H1 (cell line): ENCODE results near the gene TMEM222. TPM values are rescaled to one million over a fixed set of nuclear protein-coding genes. Genes with fewer than 3 reads are reported as not detected.

Experiments used
- polyA plus RNA-seq, 7 experiments: library from polyadenylated mRNA; depleted of rRNA in 3 of 7; stranded (reverse) in 5 of 7; unstranded in 2 of 7; fragments of >200 nt in 5 of 7; fragments of 200-250 nt in 2 of 7; gene quantifications; 1 replicate in 5 of 7; 2 replicates in 1 of 7; 4 replicates in 1 of 7; pipeline versions ENCODE4 v1.2.1 to v1.2.3, GENCODE V29; 2011 to 2013; ENCODE audit warnings: missing spikeins in 2 of 7, mixed read lengths in 2 of 7
- total RNA-seq: library from RNA; stranded (reverse); fragmentation: NEBNext Ultra II Directional; extraction: Animal tissue kit (Norgen Biotek cat#: 25700); gene quantifications from 2 replicates; pipeline ENCODE4 v1.2.1, GENCODE V29; 2021
- TF ChIP-seq, protein P1 (sequence below): fragments of 300-600 bp; sonication (generic); IDR thresholded peaks from 2 replicates; pipeline ENCODE4 v1.7.1; 2012; ENCODE audit warnings: low read length, moderate library complexity, mild to moderate bottlenecking, inconsistent platforms; ENCODE audit not compliant: insufficient replicate concordance

TMEM222 gene
- total and polyA plus RNA-seq, 2 of the 8 experiments (the other 6 are each of a cell fraction or from before 2014, with no cell fraction given): 27.0 to 51.8 TPM

DNA sequence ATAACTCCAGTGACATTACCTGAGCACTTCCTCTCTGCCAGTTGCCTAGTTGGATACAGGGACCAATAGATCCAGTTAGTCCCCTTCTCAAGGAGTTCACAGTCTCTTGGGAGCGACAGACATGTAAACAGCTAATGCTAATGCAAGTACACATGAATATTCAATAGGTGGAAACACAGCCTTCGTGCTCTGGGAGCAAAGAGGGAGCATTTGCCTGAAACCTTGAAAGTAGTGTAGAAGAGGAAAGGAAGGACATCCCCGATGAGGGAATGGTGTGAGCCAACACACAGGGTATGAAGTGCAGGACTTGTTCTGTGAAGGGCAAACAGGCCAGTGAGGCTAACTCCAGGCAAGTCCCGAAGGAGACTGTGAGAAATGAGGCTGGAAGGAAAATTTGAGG lies 3.8 kb upstream of the TMEM222 start (continued):
- TF ChIP-seq, protein P1, sequence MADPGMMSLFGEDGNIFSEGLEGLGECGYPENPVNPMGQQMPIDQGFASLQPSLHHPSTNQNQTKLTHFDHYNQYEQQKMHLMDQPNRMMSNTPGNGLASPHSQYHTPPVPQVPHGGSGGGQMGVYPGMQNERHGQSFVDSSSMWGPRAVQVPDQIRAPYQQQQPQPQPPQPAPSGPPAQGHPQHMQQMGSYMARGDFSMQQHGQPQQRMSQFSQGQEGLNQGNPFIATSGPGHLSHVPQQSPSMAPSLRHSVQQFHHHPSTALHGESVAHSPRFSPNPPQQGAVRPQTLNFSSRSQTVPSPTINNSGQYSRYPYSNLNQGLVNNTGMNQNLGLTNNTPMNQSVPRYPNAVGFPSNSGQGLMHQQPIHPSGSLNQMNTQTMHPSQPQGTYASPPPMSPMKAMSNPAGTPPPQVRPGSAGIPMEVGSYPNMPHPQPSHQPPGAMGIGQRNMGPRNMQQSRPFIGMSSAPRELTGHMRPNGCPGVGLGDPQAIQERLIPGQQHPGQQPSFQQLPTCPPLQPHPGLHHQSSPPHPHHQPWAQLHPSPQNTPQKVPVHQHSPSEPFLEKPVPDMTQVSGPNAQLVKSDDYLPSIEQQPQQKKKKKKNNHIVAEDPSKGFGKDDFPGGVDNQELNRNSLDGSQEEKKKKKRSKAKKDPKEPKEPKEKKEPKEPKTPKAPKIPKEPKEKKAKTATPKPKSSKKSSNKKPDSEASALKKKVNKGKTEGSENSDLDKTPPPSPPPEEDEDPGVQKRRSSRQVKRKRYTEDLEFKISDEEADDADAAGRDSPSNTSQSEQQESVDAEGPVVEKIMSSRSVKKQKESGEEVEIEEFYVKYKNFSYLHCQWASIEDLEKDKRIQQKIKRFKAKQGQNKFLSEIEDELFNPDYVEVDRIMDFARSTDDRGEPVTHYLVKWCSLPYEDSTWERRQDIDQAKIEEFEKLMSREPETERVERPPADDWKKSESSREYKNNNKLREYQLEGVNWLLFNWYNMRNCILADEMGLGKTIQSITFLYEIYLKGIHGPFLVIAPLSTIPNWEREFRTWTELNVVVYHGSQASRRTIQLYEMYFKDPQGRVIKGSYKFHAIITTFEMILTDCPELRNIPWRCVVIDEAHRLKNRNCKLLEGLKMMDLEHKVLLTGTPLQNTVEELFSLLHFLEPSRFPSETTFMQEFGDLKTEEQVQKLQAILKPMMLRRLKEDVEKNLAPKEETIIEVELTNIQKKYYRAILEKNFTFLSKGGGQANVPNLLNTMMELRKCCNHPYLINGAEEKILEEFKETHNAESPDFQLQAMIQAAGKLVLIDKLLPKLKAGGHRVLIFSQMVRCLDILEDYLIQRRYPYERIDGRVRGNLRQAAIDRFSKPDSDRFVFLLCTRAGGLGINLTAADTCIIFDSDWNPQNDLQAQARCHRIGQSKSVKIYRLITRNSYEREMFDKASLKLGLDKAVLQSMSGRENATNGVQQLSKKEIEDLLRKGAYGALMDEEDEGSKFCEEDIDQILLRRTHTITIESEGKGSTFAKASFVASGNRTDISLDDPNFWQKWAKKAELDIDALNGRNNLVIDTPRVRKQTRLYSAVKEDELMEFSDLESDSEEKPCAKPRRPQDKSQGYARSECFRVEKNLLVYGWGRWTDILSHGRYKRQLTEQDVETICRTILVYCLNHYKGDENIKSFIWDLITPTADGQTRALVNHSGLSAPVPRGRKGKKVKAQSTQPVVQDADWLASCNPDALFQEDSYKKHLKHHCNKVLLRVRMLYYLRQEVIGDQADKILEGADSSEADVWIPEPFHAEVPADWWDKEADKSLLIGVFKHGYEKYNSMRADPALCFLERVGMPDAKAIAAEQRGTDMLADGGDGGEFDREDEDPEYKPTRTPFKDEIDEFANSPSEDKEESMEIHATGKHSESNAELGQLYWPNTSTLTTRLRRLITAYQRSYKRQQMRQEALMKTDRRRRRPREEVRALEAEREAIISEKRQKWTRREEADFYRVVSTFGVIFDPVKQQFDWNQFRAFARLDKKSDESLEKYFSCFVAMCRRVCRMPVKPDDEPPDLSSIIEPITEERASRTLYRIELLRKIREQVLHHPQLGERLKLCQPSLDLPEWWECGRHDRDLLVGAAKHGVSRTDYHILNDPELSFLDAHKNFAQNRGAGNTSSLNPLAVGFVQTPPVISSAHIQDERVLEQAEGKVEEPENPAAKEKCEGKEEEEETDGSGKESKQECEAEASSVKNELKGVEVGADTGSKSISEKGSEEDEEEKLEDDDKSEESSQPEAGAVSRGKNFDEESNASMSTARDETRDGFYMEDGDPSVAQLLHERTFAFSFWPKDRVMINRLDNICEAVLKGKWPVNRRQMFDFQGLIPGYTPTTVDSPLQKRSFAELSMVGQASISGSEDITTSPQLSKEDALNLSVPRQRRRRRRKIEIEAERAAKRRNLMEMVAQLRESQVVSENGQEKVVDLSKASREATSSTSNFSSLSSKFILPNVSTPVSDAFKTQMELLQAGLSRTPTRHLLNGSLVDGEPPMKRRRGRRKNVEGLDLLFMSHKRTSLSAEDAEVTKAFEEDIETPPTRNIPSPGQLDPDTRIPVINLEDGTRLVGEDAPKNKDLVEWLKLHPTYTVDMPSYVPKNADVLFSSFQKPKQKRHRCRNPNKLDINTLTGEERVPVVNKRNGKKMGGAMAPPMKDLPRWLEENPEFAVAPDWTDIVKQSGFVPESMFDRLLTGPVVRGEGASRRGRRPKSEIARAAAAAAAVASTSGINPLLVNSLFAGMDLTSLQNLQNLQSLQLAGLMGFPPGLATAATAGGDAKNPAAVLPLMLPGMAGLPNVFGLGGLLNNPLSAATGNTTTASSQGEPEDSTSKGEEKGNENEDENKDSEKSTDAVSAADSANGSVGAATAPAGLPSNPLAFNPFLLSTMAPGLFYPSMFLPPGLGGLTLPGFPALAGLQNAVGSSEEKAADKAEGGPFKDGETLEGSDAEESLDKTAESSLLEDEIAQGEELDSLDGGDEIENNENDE: no peak
